HG02885 (cell line): ENCODE data around the gene PFN1.

Experiments used
- ATAC-seq: cut with Tn5 transposase; IDR thresholded peaks from one replicate; pipeline ENCODE4 v1.9.1; 2021; ENCODE audit warnings: mild to moderate bottlenecking; ENCODE audit not compliant: unreplicated experiment, poor library complexity

The PFN1 gene

GRCh38 chr17:4946312-4946976, 1.9 kb downstream of the PFN1 start:
- ATAC-seq, result no peak

- no peak for ATAC-seq
These were observed 2.4 kb downstream of the PFN1 start for GRCh38 chr17:4945944-4946280.

DNA sequence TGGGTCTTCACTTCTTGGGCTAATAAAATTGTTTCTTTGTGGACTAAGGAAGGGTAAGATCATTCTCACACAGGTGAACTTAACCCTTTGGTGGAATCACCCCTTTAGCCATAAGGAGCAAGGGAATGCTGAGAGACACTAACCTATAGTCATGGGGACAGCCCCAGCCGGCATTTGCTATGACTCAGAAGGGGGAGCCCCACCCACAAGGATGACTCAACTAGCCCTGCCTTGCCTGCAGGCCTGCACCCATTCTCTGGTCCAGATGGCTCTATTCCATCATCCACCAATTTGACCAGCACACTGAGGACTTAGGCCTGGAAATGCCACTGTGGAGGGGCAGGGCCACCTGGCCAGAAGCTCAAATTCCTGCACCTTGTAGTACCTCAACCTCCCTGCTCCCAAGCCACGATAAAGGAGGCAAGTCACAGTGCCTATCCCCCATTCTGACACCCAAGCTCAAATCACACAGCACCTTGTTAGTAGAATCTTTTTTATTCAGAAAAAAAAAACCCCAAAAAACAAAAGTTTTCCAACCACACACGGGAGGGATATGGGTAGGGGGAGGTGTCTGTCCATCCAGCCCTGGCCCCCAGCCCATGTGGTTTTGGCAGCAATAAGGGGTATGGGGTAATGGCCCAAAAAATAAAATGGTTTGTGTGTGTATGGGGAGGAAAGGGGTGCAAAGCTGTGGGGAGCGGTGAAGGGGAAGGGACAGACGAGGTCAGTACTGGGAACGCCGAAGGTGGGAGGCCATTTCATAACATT, 3.0 kb downstream of the PFN1 start:
- peak; percentile 21 for ATAC-seq

DNA sequence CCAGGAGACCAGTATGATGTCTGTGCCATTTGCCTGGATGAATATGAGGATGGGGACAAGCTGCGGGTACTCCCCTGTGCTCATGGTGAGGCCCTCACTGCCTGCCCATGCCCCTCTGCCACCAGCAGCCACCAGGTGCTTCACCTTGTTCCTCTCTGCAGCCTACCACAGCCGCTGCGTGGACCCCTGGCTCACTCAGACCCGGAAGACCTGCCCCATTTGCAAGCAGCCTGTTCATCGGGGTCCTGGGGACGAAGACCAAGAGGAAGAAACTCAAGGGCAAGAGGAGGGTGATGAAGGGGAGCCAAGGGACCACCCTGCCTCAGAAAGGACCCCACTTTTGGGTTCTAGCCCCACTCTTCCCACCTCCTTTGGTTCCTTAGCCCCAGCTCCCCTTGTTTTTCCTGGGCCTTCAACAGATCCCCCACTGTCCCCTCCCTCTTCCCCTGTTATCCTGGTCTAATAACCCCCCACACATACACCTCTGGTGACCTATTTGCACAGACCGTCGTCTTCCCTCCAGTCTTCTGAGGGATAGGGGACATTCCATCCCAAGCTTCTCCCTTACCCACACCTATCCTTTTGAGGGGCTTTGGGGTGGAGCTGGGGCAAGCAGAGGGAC, 3.7 kb downstream of the PFN1 start:
- ATAC-seq, result no peak

GRCh38 chr17:4944163-4944553, 4.2 kb downstream of the PFN1 start:
- no peak for ATAC-seq

DNA sequence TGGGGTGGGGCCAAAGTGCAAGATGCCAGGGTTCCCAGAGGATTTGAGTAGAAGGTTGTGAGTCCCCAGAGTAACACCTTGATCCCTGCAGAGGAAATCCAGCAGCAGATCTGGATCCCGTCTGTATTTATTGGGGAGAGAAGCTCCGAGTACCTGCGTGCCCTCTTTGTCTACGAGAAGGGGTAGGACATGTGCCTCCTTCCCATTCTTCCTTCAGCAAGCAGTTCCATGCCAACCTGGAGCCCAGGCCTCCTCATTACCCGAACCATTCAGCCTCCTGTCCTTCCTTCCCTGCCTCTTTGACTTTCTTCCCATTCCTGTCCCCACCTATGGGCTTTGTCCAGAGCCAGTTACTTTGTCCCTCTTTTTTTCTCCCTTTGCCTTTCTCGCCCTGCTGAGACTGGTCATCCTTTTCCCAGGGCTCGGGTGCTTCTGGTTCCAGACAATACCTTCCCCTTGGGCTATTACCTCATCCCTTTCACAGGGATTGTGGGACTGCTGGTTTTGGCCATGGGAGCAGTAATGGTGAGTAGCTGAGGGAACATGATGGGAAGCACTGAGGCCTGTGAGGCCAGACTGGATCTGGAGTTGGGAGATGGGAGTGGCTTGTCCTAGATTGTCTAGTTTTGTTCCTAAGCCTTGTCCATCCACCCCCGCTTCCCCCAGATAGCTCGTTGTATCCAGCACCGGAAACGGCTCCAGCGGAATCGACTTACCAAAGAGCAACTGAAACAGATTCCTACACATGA, 5.4 kb downstream of the PFN1 start:
- no peak for ATAC-seq

GRCh38 chr17:4941319-4941610, 7.1 kb downstream of the PFN1 start:
- no peak for ATAC-seq

DNA sequence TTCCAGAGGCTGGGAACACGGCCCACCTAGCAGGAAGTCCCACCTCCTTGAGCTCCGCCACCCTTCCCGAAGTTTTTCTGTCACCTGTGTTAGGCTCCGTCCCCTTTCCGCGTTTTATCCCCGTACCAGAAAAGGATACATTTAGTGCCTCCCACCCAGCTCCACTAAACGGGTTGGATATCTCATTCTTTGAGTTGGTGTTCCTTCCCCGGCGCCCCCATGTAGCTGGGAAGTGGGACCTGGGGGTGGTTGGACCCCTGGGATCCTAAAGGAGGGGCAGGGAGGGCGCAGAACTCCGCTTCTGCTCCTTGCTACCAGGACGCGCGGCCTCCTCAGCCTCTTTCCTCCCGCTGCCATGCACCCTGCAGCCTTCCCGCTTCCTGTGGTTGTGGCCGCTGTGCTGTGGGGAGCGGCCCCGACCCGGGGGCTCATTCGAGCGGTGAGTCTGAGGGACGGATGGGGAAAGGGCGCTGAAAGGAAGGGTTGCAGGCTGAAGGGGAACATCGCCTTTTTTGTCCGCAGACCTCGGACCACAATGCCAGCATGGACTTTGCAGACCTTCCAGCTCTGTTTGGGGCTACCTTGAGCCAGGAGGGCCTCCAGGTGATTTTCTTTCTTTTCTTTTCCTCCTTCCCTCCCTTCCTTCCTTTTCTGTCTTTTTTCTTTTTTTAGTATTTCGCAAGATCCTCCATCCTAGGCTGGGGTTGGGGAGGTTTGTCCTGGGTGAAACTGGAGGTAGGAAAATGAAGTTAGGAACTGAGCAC, 7.6 kb downstream of the PFN1 start:
- no peak for ATAC-seq

DNA sequence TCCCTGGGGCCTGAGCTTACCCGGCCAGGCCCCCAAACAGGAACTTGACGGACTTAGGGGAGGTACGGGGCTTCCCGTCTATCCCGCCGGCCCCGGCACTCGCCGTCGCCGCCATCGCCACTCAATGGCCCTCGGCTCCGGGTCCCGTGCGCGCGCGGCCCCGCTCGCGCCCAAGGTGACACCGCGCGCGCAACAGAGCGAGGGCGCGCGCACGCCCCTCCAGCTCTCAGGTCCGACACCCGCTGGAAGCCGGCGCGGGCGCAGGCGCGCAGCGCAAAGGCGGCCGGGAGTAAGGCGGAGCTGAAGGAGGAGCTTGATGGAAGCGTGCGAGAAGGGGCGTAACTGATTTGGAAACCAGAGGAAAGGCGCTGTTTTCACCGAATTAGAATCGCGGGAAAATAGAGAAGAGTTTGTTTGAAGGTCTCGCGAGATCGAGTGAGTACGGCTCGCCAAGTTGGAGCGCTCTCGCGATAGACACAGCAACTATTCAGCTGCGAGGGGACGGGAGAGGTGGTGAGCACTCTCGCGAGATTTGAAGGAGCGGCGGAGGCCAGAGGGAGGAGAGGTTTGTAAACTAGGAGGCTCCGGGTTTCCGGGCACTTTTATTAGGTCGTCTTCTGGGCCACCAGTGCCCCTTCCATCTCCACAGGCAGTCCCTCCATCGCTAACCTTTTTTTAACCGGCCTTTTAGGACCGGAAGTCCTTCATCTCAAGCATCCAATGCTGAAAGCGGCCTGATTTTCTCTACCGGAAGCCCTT, 8.4 kb downstream of the PFN1 start, which contains the start of the genes RNF167 and SLC25A11:
Gene RNF167 (plus strand): TSS at position 473 of the 759 bp plus-strand sequence. CDS start 642 bp downstream, outside the sequence.
Gene SLC25A11 (minus strand): TSS at position 251 of the 759 bp plus-strand sequence. CDS start 136 bp downstream, at position 115.
- ATAC-seq, result peak; percentile 81

DNA sequence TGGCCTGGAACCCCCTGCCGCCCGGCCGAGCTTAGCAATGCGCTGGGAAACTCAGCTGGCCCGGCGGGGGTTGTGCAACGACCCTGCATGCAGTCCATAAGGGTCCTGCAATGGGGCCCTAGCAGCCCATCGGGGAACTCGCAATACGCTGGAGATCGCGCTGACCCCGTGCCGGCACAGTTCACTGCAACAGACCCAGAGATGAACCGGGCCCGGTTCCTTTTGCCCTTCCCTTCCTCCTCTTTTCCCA, 8.9 kb downstream of the PFN1 start:
- ATAC-seq, result peak; percentile 6

GRCh38 chr17:4938688-4939545, 9.4 kb downstream of the PFN1 start:
- no peak for ATAC-seq

GRCh38 chr17:4938069-4938491, 10.2 kb downstream of the PFN1 start:
- ATAC-seq, result no peak

- ATAC-seq, result no peak
These were observed 10.8 kb downstream of the PFN1 start for GRCh38 chr17:4937553-4937952.

DNA sequence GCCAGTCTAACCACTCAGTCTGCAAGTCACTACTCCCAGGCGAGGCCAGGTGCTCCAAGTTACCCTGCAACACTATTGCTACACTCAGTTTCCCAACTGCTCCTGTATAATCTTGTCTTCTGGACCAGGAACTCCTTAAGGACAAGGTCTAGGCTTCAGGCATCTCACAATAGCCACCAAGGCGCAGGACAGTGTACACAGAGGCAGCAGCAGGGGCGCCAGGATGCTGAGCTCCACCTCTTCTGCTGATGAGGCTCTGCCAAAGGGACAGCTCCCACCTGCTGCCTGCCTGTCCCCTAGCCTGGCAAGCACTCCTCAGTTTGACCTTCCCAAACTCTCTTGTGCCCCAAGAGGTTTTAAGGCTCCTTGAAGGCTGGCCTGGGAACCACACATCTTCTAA, 11.9 kb downstream of the PFN1 start:
- no peak for ATAC-seq

DNA sequence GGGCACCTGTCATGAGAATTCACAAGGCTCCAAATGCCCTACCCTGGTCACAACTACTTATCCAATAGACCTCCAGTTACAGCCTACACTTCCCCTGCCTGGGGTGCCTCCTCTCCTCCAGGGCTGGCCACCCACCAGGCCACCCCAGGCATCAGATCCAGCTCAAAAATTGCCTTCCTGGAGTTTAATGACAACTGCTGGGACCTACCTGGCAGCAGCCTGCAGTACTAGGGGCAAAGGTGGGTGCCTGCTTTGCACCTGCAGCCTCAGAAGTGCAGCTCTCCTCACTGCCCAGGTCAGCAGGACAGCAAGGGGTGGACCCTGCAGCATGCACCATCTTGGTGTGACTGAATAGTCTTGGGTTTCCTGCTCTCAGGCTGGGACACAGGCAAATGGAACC, 12.7 kb downstream of the PFN1 start:
- ATAC-seq, result no peak

- ATAC-seq, result no peak
These were observed 14.0 kb downstream of the PFN1 start for GRCh38 chr17:4934173-4934979.

DNA sequence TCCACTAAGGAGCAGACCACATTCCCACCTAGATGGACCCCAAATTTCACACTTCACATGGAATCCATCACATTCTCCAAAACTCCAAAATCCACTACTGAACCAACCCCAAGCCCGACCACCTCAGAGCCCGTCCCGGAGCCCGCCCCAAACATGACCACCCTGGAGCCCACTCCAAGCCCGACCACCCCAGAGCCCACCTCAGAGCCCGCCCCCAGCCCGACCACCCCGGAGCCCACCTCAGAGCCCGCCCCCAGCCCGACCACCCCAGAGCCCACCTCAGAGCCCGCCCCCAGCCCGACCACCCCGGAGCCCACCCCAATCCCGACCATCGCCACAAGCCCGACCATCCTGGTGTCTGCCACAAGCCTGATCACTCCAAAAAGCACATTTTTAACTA, 14.7 kb downstream of the PFN1 start:
- no peak for ATAC-seq

GRCh38 chr17:4932756-4933155, 15.6 kb downstream of the PFN1 start:
- no peak for ATAC-seq
